Thymus (tissue), 11 donors: ENCODE results near the gene MYCN. TPM values are rescaled to one million over a fixed set of nuclear protein-coding genes. Genes with fewer than 3 reads are reported as not detected.
"Not testable (repeated sequence)": the region's sequence is repeated elsewhere in the genome, so short reads cannot be mapped to it uniquely, and the experiment has no call there.

Source experiments
- DNase-seq, 9 donors: peaks; one replicate each; pipeline ENCODE4 v3.0.0-alpha.2; 2013; ENCODE audit warnings: low spot score in 9 of 9, low read depth in 6 of 9, missing footprints in 1 of 9
- H3K27ac ChIP-seq, 2 donors: one replicate each; pipeline ENCODE4 v1.5.1; 2013; ENCODE audit warnings: control low read depth in 1 of 2, low read depth in 1 of 2, low read length in 1 of 2, mild to moderate bottlenecking in 1 of 2, moderate library complexity in 1 of 2
- H3K27me3 ChIP-seq, 2 donors: one replicate each; pipeline ENCODE4 v1.5.1; 2013; ENCODE audit warnings: low read length in 1 of 2; ENCODE audit not compliant: control insufficient read depth in 2 of 2, insufficient read depth in 1 of 2
- H3K36me3 ChIP-seq, 2 donors: one replicate each; pipeline ENCODE4 v1.5.1; 2013; ENCODE audit warnings: low read length in 1 of 2, mild to moderate bottlenecking in 1 of 2, moderate library complexity in 1 of 2; ENCODE audit not compliant: control insufficient read depth in 2 of 2, insufficient read depth in 2 of 2
- H3K4me1 ChIP-seq, 2 donors: one replicate each; pipeline ENCODE4 v1.5.1; 2013; ENCODE audit warnings: low read length in 2 of 2; ENCODE audit not compliant: control insufficient read depth in 2 of 2, insufficient read depth in 2 of 2
- H3K4me3 ChIP-seq, 2 donors: one replicate each; pipeline ENCODE4 v1.5.1; 2013; ENCODE audit warnings: low read length in 2 of 2, control low read depth in 1 of 2, mild to moderate bottlenecking in 1 of 2
- H3K9me3 ChIP-seq, 2 donors: one replicate each; pipeline ENCODE4 v1.5.1; 2013; ENCODE audit warnings: low read length in 1 of 2, mild to moderate bottlenecking in 1 of 2; ENCODE audit not compliant: control insufficient read depth in 2 of 2, insufficient read depth in 1 of 2
- WGBS: extraction: QIAGEN DNeasy Blood & Tissue Kit; methylation state at CpG from one replicate; pipeline ENCODE4 v1.1.7; 2013; 5-methylcytosine and 5-hydroxymethylcytosine counted together
- polyA plus RNA-seq: library from polyadenylated mRNA; stranded (reverse); fragments of 200-250 nt; gene quantifications from one replicate; pipeline ENCODE4 v1.2.3, GENCODE V29; 2013
- total RNA-seq: library from RNA; stranded (reverse); fragments of 120-200 nt; gene quantifications from one replicate; pipeline ENCODE4 v1.2.4, GENCODE V29; 2013
- donor health status: healthy.

The MYCN gene
- total and polyA plus RNA-seq, 2 donors, result 1.8 to 5.8 TPM

GRCh38 chr2:15959331-15960153 is 19.2 kb downstream of the MYCN start:
- DNase-seq, result no peak
- Histone ChIP-seq H3K4me1 (no peaks in the 10 kb centered on the region), H3K27me3 (no peaks in the 10 kb centered on the region), H3K9me3 (no peaks in the 10 kb centered on the region), H3K36me3 (no peaks in the 10 kb centered on the region), H3K27ac (no peak overlapping the region), H3K4me3 (no peak overlapping the region)
- 89% methylated on average over 4 of the region's 4 CpGs for WGBS

- H3K4me1 ChIP-seq, H3K27me3 ChIP-seq, H3K27ac ChIP-seq, H3K4me3 ChIP-seq, H3K36me3 ChIP-seq, DNase-seq, H3K9me3 ChIP-seq: not testable (repeated sequence)
- 94% methylated on average over 2 of the region's 2 CpGs for WGBS
These were observed 19.8 kb downstream of the MYCN start for GRCh38 chr2:15960154-15960520.

GRCh38 chr2:15963109-15963976 is 23.0 kb downstream of the MYCN start:
- H3K36me3 ChIP-seq, H3K4me3 ChIP-seq, H3K27ac ChIP-seq, H3K9me3 ChIP-seq, H3K27me3 ChIP-seq, DNase-seq: not testable (repeated sequence)
- peaks cover 10 to 26% of the 10 kb centered on the region in 2 donors for H3K4me1 ChIP-seq
- 95% methylated on average over 5 of the region's 5 CpGs for WGBS

GRCh38 chr2:15963977-15964670 is 23.8 kb downstream of the MYCN start:
- 94% methylated on average over 5 of the region's 5 CpGs for WGBS
- Histone ChIP-seq H3K4me3 (no peak overlapping the region), H3K36me3 (no peaks in the 10 kb centered on the region), H3K4me1 (peaks cover 13 to 32% of the 10 kb centered on the region in 2 donors), H3K27me3 (no peaks in the 10 kb centered on the region), H3K27ac (no peak overlapping the region), H3K9me3 (no peaks in the 10 kb centered on the region)
- no peak for DNase-seq

GRCh38 chr2:15964936-15965563 is 24.7 kb downstream of the MYCN start:
- DNase-seq, result no peak
- peaks cover 13 to 32% of the 10 kb centered on the region in 2 donors for H3K4me1 ChIP-seq
- no peak overlapping the region for H3K27ac ChIP-seq
- no peaks in the 10 kb centered on the region for H3K36me3 ChIP-seq
- H3K27me3 ChIP-seq, result no peaks in the 10 kb centered on the region
- H3K9me3 ChIP-seq, result no peaks in the 10 kb centered on the region
- WGBS, result 93% methylated on average over 7 of the region's 7 CpGs
- H3K4me3 ChIP-seq, result no peak overlapping the region

- 46% methylated on average over 14 of the region's 14 CpGs for WGBS
- peak in 3 of 9 donors; percentile 24 to 48 (median 25) for DNase-seq
- Histone ChIP-seq H3K27ac (peak overlapping the region in 1 of 2 donors; percentile 18), H3K4me1 (peaks cover 13 to 32% of the 10 kb centered on the region in 2 donors), H3K27me3 (no peaks in the 10 kb centered on the region), H3K9me3 (no peaks in the 10 kb centered on the region), H3K4me3 (no peak overlapping the region), H3K36me3 (no peaks in the 10 kb centered on the region)
These were observed 25.2 kb downstream of the MYCN start for GRCh38 chr2:15965564-15966019.

GRCh38 chr2:15967415-15968279 is 27.3 kb downstream of the MYCN start:
- Histone ChIP-seq H3K9me3 (no peaks in the 10 kb centered on the region), H3K27ac (no peak overlapping the region), H3K4me3 (no peak overlapping the region), H3K4me1 (peaks cover 13 to 32% of the 10 kb centered on the region in 2 donors), H3K36me3 (no peaks in the 10 kb centered on the region), H3K27me3 (no peaks in the 10 kb centered on the region)
- DNase-seq, result no peak
- 94% methylated on average over 10 of the region's 10 CpGs for WGBS
